Cardiac muscle cell (in vitro differentiated cells and primary cell): Measurements from ENCODE around the gene CD4. TPM values are rescaled to one million over a fixed set of nuclear protein-coding genes. Genes with fewer than 3 reads are reported as not detected.
A peak's percentile ranks its signal among the peaks of the same experiment; 100 is the strongest.

Experiments used
- DNase-seq, 2 donors: peaks; one replicate each; pipeline versions ENCODE4 v3.0.0 to v3.0.0-alpha.2; 2010 to 2017; ENCODE audit warnings: low read depth in 1 of 2, low spot score in 1 of 2
- H3K27ac ChIP-seq: fragments of 200-600 bp; sonication (generic); 2 replicates; pipeline ENCODE4 v1.5.1; 2016
- H3K27me3 ChIP-seq: fragments of 200-600 bp; sonication (generic); 2 replicates; pipeline ENCODE4 v1.6.0; 2016; ENCODE audit warnings: control low read depth
- H3K36me3 ChIP-seq: fragments of 200-600 bp; sonication (generic); 2 replicates; pipeline ENCODE4 v1.5.1; 2016; ENCODE audit warnings: control low read depth
- H3K4me1 ChIP-seq: fragments of 200-600 bp; sonication (generic); 2 replicates; pipeline ENCODE4 v1.8.1; 2017; ENCODE audit warnings: low read depth, mild to moderate bottlenecking, mixed run types
- H3K4me3 ChIP-seq: fragments of 200-600 bp; sonication (generic); 2 replicates; pipeline ENCODE4 v1.5.1; 2016; ENCODE audit warnings: mild to moderate bottlenecking
- H3K9me3 ChIP-seq: fragments of 200-600 bp; sonication (generic); 2 replicates; pipeline ENCODE4 v1.5.1; 2017; ENCODE audit warnings: low read depth, mild to moderate bottlenecking, control low read depth
- polyA plus RNA-seq: library from polyadenylated mRNA; unstranded; fragments of >200 nt; fragmentation: Nextera tagmentation; extraction: Ambion mirVana; gene quantifications from 2 replicates; pipeline ENCODE4 v1.2.1, GENCODE V29; 2016
- total RNA-seq: library from RNA; depleted of rRNA; stranded (reverse); fragments of >200 nt; gene quantifications from 2 replicates; pipeline ENCODE4 v1.2.3, GENCODE V29; 2016
- TF ChIP-seq, protein P1 (sequence below): IDR thresholded peaks from 2 replicates; pipeline ENCODE4 v1.5.1; 2012; ENCODE audit warnings: low read depth, mild to moderate bottlenecking, low read length

CD4 gene
- total and polyA plus RNA-seq, 2 experiments from 2014 or later: 3.3 to 5.9 TPM

DNA sequence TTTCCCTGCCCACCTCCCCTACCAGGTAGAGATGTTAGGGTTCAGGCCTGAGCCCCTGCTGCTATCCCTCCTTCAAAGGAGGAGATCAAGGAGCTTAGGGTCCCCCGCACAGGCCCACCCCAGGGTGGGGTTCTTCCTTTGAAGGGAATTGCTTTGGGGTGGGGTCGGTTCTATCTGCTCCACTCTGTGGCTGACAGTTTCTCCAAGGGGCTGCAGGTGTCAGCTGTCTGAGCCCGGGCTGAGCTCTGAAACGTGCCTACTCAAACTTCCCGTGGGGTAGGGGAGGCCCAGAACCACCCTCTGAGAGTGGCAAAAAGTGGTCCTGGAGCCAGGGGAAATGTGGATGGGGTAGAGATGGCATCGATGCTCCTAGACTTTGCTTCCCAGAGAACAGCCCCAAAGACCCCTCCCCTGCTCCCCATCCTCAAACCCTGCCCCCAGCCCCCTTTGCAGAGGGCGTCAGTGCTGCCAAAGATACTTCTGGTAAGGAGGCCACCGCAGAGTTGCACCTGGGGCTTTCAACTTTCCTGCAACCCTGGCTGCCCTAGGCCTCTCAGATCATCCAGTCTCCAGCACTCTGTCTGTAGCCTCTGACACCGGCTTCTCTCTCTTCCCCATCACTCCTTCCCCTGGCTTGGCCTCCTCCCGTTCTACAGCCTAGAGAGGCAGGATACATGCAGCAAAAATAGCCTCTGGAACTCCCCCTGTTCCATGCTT lies 6.3 kb upstream of the CD4 start:
- DNase-seq: peak in 1 of 2 donors; percentile 23
- Histone ChIP-seq H3K27me3 (no peaks in the 10 kb centered on the region), H3K36me3 (no peaks in the 10 kb centered on the region), H3K4me3 (no peak overlapping the region), H3K27ac (peak overlapping the region; percentile 27), H3K9me3 (no peaks in the 10 kb centered on the region), H3K4me1 (peaks cover 16% of the 10 kb centered on the region)
- TF ChIP-seq, protein P1, sequence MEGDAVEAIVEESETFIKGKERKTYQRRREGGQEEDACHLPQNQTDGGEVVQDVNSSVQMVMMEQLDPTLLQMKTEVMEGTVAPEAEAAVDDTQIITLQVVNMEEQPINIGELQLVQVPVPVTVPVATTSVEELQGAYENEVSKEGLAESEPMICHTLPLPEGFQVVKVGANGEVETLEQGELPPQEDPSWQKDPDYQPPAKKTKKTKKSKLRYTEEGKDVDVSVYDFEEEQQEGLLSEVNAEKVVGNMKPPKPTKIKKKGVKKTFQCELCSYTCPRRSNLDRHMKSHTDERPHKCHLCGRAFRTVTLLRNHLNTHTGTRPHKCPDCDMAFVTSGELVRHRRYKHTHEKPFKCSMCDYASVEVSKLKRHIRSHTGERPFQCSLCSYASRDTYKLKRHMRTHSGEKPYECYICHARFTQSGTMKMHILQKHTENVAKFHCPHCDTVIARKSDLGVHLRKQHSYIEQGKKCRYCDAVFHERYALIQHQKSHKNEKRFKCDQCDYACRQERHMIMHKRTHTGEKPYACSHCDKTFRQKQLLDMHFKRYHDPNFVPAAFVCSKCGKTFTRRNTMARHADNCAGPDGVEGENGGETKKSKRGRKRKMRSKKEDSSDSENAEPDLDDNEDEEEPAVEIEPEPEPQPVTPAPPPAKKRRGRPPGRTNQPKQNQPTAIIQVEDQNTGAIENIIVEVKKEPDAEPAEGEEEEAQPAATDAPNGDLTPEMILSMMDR: no peak

DNA sequence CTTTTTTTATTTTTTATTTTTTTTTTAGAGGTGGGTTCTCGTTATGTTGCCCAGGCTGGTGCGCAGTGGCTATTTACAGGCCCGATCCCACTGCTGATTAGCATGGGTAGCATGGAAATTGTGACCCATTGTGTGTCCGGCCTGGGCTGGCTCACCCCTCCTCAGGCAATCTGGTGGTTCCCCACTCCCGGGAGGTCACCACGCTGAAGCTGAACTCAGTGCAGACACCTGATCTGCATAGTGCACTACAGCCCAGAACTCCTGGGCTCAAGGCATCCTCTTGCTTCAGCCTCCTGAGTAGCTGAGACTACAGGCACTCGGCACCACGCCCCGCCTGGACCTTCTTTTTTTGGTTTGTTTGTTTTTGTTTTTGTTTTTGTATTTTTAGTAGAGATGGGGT lies 5.5 kb upstream of the CD4 start:
- TF ChIP-seq, protein P1: no peak

DNA sequence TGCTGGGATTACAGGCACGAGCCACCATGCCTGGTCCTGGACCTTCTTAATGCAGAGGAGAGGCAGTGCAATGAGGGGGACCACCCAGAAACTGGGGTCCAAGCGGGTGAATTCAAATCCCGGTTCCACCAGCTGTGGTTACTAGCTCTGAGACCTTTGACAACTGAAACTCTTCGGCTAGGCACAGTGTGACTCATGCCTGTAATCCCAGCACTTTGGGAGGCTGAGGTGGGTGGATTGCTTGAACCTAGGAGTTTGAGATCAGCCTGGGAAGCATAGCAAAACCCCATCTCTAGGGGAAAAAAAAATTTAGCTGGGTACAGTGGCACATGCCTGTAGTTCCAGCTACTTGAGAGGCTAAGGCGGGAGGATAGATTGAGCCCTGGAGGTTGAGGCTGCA lies 5.0 kb upstream of the CD4 start:
- DNase-seq: no peak
- Histone ChIP-seq H3K36me3 (no peaks in the 10 kb centered on the region), H3K27ac (no peak overlapping the region), H3K4me1 (peaks cover 11% of the 10 kb centered on the region), H3K9me3 (no peaks in the 10 kb centered on the region), H3K27me3 (no peaks in the 10 kb centered on the region), H3K4me3 (no peak overlapping the region)
- TF ChIP-seq, protein P1: no peak

More for the DNA sequence above, 5.5 kb upstream of the CD4 start:
- H3K4me3 ChIP-seq: no peak overlapping the region
- H3K4me1 ChIP-seq: peaks cover 11% of the 10 kb centered on the region
- no peak for DNase-seq
- H3K27ac ChIP-seq: no peak overlapping the region
- H3K36me3 ChIP-seq: no peaks in the 10 kb centered on the region
- H3K27me3 ChIP-seq: no peaks in the 10 kb centered on the region
- H3K9me3 ChIP-seq: no peaks in the 10 kb centered on the region

DNA sequence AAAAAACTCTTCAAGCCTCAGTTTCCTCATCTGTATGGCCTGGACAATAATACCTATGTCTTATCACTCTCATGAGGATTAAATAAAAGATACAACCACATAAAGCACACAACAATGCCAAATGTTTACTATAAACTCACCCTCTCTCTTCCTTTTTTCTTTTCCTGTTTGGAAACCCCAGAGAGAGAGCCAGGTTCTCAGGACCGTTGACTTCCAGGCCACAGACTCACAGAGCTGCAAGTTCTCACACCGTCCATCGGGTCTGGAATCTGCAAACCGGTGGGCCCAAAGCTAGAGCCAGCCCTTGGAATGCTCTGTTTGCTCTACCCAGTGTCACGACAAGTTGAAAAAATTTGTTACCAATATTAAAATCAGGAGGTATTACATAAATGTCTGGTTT lies 4.6 kb upstream of the CD4 start:
- no peak for DNase-seq
- Histone ChIP-seq H3K9me3 (no peaks in the 10 kb centered on the region), H3K27me3 (no peaks in the 10 kb centered on the region), H3K36me3 (no peaks in the 10 kb centered on the region), H3K4me3 (no peak overlapping the region), H3K27ac (no peak overlapping the region), H3K4me1 (peaks cover 11% of the 10 kb centered on the region)
- TF ChIP-seq, protein P1: no peak

DNA sequence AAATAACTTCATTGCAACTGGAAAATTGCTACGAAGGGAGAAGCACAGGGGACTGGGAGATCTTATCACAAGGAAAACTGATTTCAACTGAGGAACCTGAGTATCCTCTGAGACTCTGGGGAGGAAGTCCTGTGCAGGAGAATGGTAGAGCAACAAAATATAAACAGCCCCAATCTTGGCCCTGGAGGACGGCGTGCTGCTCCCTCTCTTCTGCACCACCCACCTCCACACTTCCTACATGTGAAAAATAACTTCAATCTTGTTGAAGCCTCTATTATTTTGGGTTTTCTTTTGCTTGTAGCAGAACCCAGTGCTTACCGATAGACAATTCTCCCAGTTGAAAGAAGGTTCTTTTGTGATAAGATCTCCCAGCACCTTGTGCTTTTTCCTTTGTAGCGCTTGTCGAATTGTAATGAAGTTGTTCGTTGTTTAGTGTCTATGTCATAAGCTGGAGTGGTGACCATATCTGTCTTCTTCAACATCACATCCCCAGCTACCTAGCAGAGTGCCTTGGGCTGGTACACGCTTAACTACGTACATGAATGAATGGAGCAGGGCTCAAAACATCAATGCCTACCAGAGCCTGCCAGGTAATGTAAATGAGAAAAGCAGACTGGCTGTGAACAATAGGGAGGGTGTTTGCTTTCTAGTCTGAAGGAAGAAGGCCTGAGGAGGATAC lies 2.8 kb upstream of the CD4 start:
- Histone ChIP-seq H3K27me3 (no peaks in the 10 kb centered on the region), H3K27ac (no peak overlapping the region), H3K4me3 (no peak overlapping the region), H3K9me3 (no peaks in the 10 kb centered on the region), H3K36me3 (no peaks in the 10 kb centered on the region), H3K4me1 (peaks cover 11% of the 10 kb centered on the region)
- no peak for DNase-seq
- TF ChIP-seq, protein P1: no peak
